Osteoblast (primary cell): ENCODE data around the gene FAM162A. TPM values are rescaled to one million over a fixed set of nuclear protein-coding genes. Genes with fewer than 3 reads are reported as not detected.

Experiments
- DNase-seq: peaks from one replicate; pipeline ENCODE4 v3.0.0; 2011; ENCODE audit warnings: low spot score, mixed read lengths; ENCODE audit not compliant: insufficient read length; ENCODE audit errors: missing footprints
- H2AFZ ChIP-seq: 2 replicates; pipeline ENCODE4 v1.6.0; 2011; ENCODE audit warnings: mild to moderate bottlenecking, low read length
- H3K27ac ChIP-seq: 2 replicates; pipeline ENCODE4 v1.5.1; 2011; ENCODE audit warnings: mild to moderate bottlenecking, low read depth, low read length, moderate library complexity
- H3K27me3 ChIP-seq: 2 replicates; pipeline ENCODE4 v1.6.0; 2012; ENCODE audit warnings: mild to moderate bottlenecking, control low read depth, inconsistent platforms, low read length, moderate library complexity; ENCODE audit not compliant: insufficient read depth
- H3K36me3 ChIP-seq: 2 replicates; pipeline ENCODE4 v1.5.1; 2011; ENCODE audit warnings: mild to moderate bottlenecking, low read length, control low read depth, moderate library complexity; ENCODE audit not compliant: insufficient read depth
- H3K4me1 ChIP-seq: 2 replicates; pipeline ENCODE4 v1.5.1; 2011; ENCODE audit warnings: mild to moderate bottlenecking, low read length, control low read depth, moderate library complexity; ENCODE audit not compliant: insufficient read depth
- H3K4me2 ChIP-seq: 2 replicates; pipeline ENCODE4 v1.6.0; 2011; ENCODE audit warnings: mild to moderate bottlenecking, low read length; ENCODE audit not compliant: insufficient read depth
- H3K4me3 ChIP-seq: fragments of 200-600 bp; sonication (generic); 3 replicates; pipeline ENCODE4 v1.5.1; 2012; ENCODE audit warnings: mild to moderate bottlenecking, low read length, inconsistent platforms; ENCODE audit not compliant: insufficient read depth
- H3K79me2 ChIP-seq: 2 replicates; pipeline ENCODE4 v1.6.0; 2012; ENCODE audit warnings: mild to moderate bottlenecking, low read length, control low read depth, inconsistent platforms; ENCODE audit not compliant: insufficient read depth
- H3K9me3 ChIP-seq: 2 replicates; pipeline ENCODE4 v1.5.1; 2011; ENCODE audit warnings: low read depth, low read length, control low read depth
- H4K20me1 ChIP-seq: 2 replicates; pipeline ENCODE4 v1.6.0; 2012; ENCODE audit warnings: mild to moderate bottlenecking, low read length, control low read depth; ENCODE audit not compliant: insufficient read depth
- total RNA-seq: library from RNA; depleted of rRNA; stranded (reverse); fragments of >200 nt; gene quantifications from 2 replicates; pipeline ENCODE4 v1.2.3, GENCODE V29; 2012
- TF ChIP-seq, protein P1 (sequence below): IDR thresholded peaks from 2 replicates; pipeline ENCODE4 v1.5.1; 2011; ENCODE audit warnings: mild to moderate bottlenecking, low read depth, low read length, moderate library complexity; ENCODE audit errors: extremely low read depth

Gene FAM162A
- total RNA-seq, 1 donor = 6.5 TPM

GRCh38 chr3:122415762-122416654 is 32.0 kb downstream of the FAM162A start, which contains the start of gene WDR5B:
TSS of gene WDR5B (minus strand) at chr3:122416062. CDS start at chr3:122415528, 534 bp downstream.
- peak within 1 kb of the TSS; percentile 89 for H3K4me2 ChIP-seq
- peaks cover 4% of the 10 kb centered on the region for H3K36me3 ChIP-seq
- TF ChIP-seq, protein P1, sequence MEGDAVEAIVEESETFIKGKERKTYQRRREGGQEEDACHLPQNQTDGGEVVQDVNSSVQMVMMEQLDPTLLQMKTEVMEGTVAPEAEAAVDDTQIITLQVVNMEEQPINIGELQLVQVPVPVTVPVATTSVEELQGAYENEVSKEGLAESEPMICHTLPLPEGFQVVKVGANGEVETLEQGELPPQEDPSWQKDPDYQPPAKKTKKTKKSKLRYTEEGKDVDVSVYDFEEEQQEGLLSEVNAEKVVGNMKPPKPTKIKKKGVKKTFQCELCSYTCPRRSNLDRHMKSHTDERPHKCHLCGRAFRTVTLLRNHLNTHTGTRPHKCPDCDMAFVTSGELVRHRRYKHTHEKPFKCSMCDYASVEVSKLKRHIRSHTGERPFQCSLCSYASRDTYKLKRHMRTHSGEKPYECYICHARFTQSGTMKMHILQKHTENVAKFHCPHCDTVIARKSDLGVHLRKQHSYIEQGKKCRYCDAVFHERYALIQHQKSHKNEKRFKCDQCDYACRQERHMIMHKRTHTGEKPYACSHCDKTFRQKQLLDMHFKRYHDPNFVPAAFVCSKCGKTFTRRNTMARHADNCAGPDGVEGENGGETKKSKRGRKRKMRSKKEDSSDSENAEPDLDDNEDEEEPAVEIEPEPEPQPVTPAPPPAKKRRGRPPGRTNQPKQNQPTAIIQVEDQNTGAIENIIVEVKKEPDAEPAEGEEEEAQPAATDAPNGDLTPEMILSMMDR = no peak
- peaks cover 14% of the 10 kb centered on the region for H3K4me1 ChIP-seq
- H3K27ac ChIP-seq = peak within 1 kb of the TSS; percentile 98
- H3K4me3 ChIP-seq = peak within 1 kb of the TSS; percentile 98
- H4K20me1 ChIP-seq = peaks cover 5% of the 10 kb centered on the region
- no peaks in the 10 kb centered on the region for H3K9me3 ChIP-seq
- H3K79me2 ChIP-seq = peaks cover 67% of the 10 kb centered on the region
- peak; percentile 94 for DNase-seq
- H2AFZ ChIP-seq = peak within 1 kb of the TSS; percentile 97
- H3K27me3 ChIP-seq = no peaks in the 10 kb centered on the region

DNA sequence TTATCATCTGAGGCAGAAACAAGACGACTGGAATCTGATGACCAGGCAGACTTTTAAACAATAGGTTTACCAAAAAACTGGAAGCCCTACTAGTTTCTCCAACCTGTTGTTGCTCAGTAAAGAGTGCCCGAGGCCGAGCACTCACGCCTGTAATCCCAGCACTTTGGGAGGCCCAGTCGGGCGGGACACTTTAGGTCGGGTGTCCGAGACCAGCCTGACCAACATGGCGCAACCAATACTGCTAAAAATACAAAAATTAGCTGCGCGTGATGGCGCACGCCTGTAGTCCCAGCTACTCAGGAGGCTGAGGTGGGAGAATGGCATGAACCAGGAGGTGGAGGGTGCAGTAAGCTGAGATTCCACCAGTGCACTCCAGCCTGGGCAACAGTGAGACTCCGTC is 33.0 kb downstream of the FAM162A start:
- Histone ChIP-seq H3K4me3 (peak overlapping the region; percentile 98), H3K4me2 (peak overlapping the region; percentile 89), H3K9me3 (no peaks in the 10 kb centered on the region), H3K27me3 (no peaks in the 10 kb centered on the region), H3K27ac (peak overlapping the region; percentile 98), H4K20me1 (peaks cover 2% of the 10 kb centered on the region), H2AFZ (peak overlapping the region; percentile 97), H3K36me3 (peaks cover 9% of the 10 kb centered on the region), H3K79me2 (peaks cover 66% of the 10 kb centered on the region), H3K4me1 (peaks cover 14% of the 10 kb centered on the region)
- DNase-seq = no peak
- TF ChIP-seq, protein P1 = no peak

- Histone ChIP-seq H3K27me3 (no peaks in the 10 kb centered on the region), H3K79me2 (peaks cover 51% of the 10 kb centered on the region)
- TF ChIP-seq, protein P1 = no peak
Measured at GRCh38 chr3:122421101-122421500, 37.1 kb downstream of the FAM162A start.

GRCh38 chr3:122421836-122422235 is 37.9 kb downstream of the FAM162A start:
- H3K4me1 ChIP-seq = no peaks in the 10 kb centered on the region
- TF ChIP-seq, protein P1 = no peak
- no peaks in the 10 kb centered on the region for H3K27me3 ChIP-seq
- H3K27ac ChIP-seq = no peak overlapping the region
- no peak for DNase-seq
- no peaks in the 10 kb centered on the region for H3K9me3 ChIP-seq
- H4K20me1 ChIP-seq = peaks cover 2% of the 10 kb centered on the region
- H3K4me3 ChIP-seq = no peak overlapping the region
- H3K36me3 ChIP-seq = peaks cover 40% of the 10 kb centered on the region
- peaks cover 45% of the 10 kb centered on the region for H3K79me2 ChIP-seq
- no peak overlapping the region for H2AFZ ChIP-seq
- no peak overlapping the region for H3K4me2 ChIP-seq

More at GRCh38 chr3:122421101-122421500, 37.1 kb downstream of the FAM162A start:
- no peak overlapping the region for H3K4me2 ChIP-seq
- H3K4me3 ChIP-seq = no peak overlapping the region
- no peak for DNase-seq
- H3K9me3 ChIP-seq = no peaks in the 10 kb centered on the region
- H3K27ac ChIP-seq = no peak overlapping the region
- H4K20me1 ChIP-seq = no peaks in the 10 kb centered on the region
- no peaks in the 10 kb centered on the region for H3K4me1 ChIP-seq
- H3K36me3 ChIP-seq = peaks cover 33% of the 10 kb centered on the region
- H2AFZ ChIP-seq = no peak overlapping the region
